Activated naive CD4-positive, alpha-beta T cell treated with anti-CD3 and anti-CD28 coated beads, Interleukin-2, amount 50 U/mL, for 24 hours (primary cell): ENCODE results near the gene DAZAP1.

Experiments
- H3K27ac Mint-ChIP-seq: one replicate; pipeline ENCODE4 v1.8.0; 2021; ENCODE audit warnings: mild to moderate bottlenecking, mixed read lengths
- H3K27me3 Mint-ChIP-seq: one replicate; pipeline ENCODE4 v1.8.0; 2021; ENCODE audit warnings: mixed read lengths
- H3K36me3 Mint-ChIP-seq: one replicate; pipeline ENCODE4 v1.8.0; 2021; ENCODE audit warnings: mixed read lengths
- H3K4me1 Mint-ChIP-seq: one replicate; pipeline ENCODE4 v1.8.0; 2021; ENCODE audit warnings: mixed read lengths
- H3K4me3 Mint-ChIP-seq: one replicate; pipeline ENCODE4 v1.8.0; 2021; ENCODE audit warnings: mild to moderate bottlenecking, mixed read lengths
- H3K9me3 Mint-ChIP-seq: one replicate; pipeline ENCODE4 v1.8.0; 2021; ENCODE audit warnings: mixed read lengths

Gene DAZAP1

DNA sequence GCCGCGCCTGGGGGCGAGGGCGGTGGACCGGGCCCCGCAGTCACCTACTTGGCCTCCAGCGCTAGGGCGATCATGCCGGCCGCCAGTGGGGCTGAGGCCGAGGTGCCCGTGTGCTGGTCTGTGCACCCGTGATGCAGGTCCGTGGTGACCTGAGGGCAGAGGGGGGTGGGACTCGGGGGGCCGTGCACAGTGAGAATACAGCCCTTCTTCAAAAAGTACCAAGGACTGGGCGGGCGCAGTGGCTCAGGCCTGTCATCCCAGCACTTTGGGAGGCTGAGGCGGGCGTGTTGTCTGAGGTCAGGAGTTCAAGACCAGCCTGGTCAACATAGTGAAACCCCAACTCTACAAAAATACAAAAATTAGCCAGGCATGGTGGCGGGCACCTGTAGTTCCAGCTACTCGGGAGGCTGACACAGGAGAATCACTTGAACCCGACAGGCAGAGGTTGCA, 76.6 kb downstream of the DAZAP1 start:
- Mint-ChIP-seq H3K27ac (no peak overlapping the region), H3K9me3 (no peaks in the 10 kb centered on the region), H3K4me3 (no peak overlapping the region), H3K36me3 (peaks cover under 1% of the 10 kb centered on the region), H3K27me3 (no peaks in the 10 kb centered on the region), H3K4me1 (peaks cover 7% of the 10 kb centered on the region)
